SK-N-SH (cell line): Measurements from ENCODE around the gene KCNK6. TPM values are rescaled to one million over a fixed set of nuclear protein-coding genes. Genes with fewer than 3 reads are reported as not detected.

Experiments used
- CTCF ChIA-PET: fragments of 300-600, 350-600 bp; formaldehyde crosslinking; extraction: SDS; loops from one replicate; lab custom pipeline; 2021; lab: Yijun Ruan, JAX
- POLR2A ChIA-PET: fragments of 350-600 bp; sonication (Branson Sonifier 250); formaldehyde crosslinking; extraction: SDS; loops from one replicate; lab custom pipeline; 2020; ENCODE audit warnings: antibody characterized with exemption, inconsistent platforms; lab: Yijun Ruan, JAX
- DNase-seq: peaks from one replicate; pipeline ENCODE4 v3.0.0; 2012
- H2AFZ ChIP-seq: fragments of 200-600 bp; sonication (generic); 2 replicates; pipeline ENCODE4 v1.8.1; 2016; ENCODE audit warnings: antibody characterized with exemption, mild to moderate bottlenecking, low read depth
- H3F3A ChIP-seq: fragments of 200-600 bp; sonication (generic); replicated peaks from 2 replicates; pipeline ENCODE3; 2016; ENCODE audit warnings: antibody characterized with exemption, mild to moderate bottlenecking; ENCODE audit not compliant: insufficient read depth
- H3K27ac ChIP-seq, 2 experiments: fragments of 200-500 bp in 1 of 2; fragments of 200-600 bp in 1 of 2; sonication (Bioruptor generic) in 1 of 2; sonication (generic), shearing (Covaris generic) in 1 of 2; 2 replicates each; pipeline versions ENCODE4 v1.5.1 to v1.6.1; 2014 to 2016; ENCODE audit warnings: low read depth in 2 of 2, inconsistent platforms in 1 of 2, low read length in 1 of 2, mild to moderate bottlenecking in 1 of 2, mixed read lengths in 1 of 2
- H3K27me3 ChIP-seq: fragments of 200-600 bp; sonication (generic), shearing (Covaris generic); 2 replicates; pipeline ENCODE4 v1.6.1; 2016; ENCODE audit warnings: mixed run types; ENCODE audit not compliant: insufficient read depth
- H3K36me3 ChIP-seq, 2 experiments: fragments of 200-500 bp in 1 of 2; fragments of 200-600 bp in 1 of 2; sonication (Bioruptor generic) in 1 of 2; sonication (generic) in 1 of 2; replicated peaks in 1 of 2; 2 replicates each; pipeline versions ENCODE3 to v1.5.1; 2014 to 2016; ENCODE audit warnings: low read length in 1 of 2, mild to moderate bottlenecking in 1 of 2; ENCODE audit not compliant: insufficient read depth in 2 of 2, control insufficient read depth in 1 of 2
- H3K4me1 ChIP-seq, 2 experiments: fragments of 200-500 bp in 1 of 2; fragments of 200-600 bp in 1 of 2; sonication (Bioruptor generic) in 1 of 2; sonication (generic), shearing (Covaris generic) in 1 of 2; 2 replicates each; pipeline versions ENCODE4 v1.5.1 to v1.6.1; 2014 to 2016; ENCODE audit warnings: low read depth in 1 of 2, low read length in 1 of 2, mixed run types in 1 of 2; ENCODE audit not compliant: insufficient read depth in 2 of 2, control insufficient read depth in 1 of 2
- H3K4me2 ChIP-seq: fragments of 200-600 bp; sonication (generic), shearing (Covaris generic); 2 replicates; pipeline ENCODE4 v1.6.1; 2017; ENCODE audit warnings: mixed run types
- H3K4me3 ChIP-seq, 2 experiments: fragments of 200-500 bp in 1 of 2; fragments of 200-600 bp in 1 of 2; sonication (Bioruptor generic) in 1 of 2; sonication (generic), shearing (Covaris generic) in 1 of 2; 2 replicates each; pipeline versions ENCODE4 v1.5.1 to v1.8.1; 2014 to 2016; ENCODE audit warnings: low read depth in 2 of 2, inconsistent platforms in 1 of 2, low read length in 1 of 2, mild to moderate bottlenecking in 1 of 2, mixed read lengths in 1 of 2, moderate library complexity in 1 of 2
- H3K79me2 ChIP-seq: fragments of 200-600 bp; sonication (generic); 2 replicates; pipeline ENCODE4 v1.8.1; 2017; ENCODE audit warnings: mild to moderate bottlenecking; ENCODE audit not compliant: insufficient read depth
- H3K9ac ChIP-seq: fragments of 200-600 bp; sonication (generic); 2 replicates; pipeline ENCODE4 v1.6.1; 2017; ENCODE audit warnings: mixed run types
- H3K9me2 ChIP-seq: fragments of 200-600 bp; sonication (generic); 2 replicates; pipeline ENCODE4 v1.6.1; 2017; ENCODE audit warnings: mixed run types
- H3K9me3 ChIP-seq: fragments of 200-600 bp; sonication (generic); 2 replicates; pipeline ENCODE4 v1.6.1; 2017; ENCODE audit warnings: mixed run types, mild to moderate bottlenecking, moderate library complexity
- H4K20me1 ChIP-seq: fragments of 200-600 bp; sonication (generic); 2 replicates; pipeline ENCODE4 v1.6.1; 2017; ENCODE audit warnings: mild to moderate bottlenecking, mixed run types; ENCODE audit not compliant: insufficient read depth
- CHD2 ChIP-seq: fragments of 150-350 bp; IDR thresholded peaks from 2 replicates; pipeline ENCODE4 v1.6.1; 2018; ENCODE audit warnings: low read length; ENCODE audit not compliant: partially characterized antibody
- CTCF ChIP-seq: fragments of 200-600 bp; sonication (generic); IDR thresholded peaks from 2 replicates; pipeline ENCODE4 v1.6.1; 2017; ENCODE audit warnings: antibody characterized with exemption, mild to moderate bottlenecking, moderate library complexity
- EP300 ChIP-seq, 2 experiments: IDR thresholded peaks; 2 replicates each; pipeline versions ENCODE4 v1.4.0 to v1.6.1; 2012; ENCODE audit warnings: borderline replicate concordance in 1 of 2, low read depth in 1 of 2, low read length in 1 of 2
- EZH2phosphoT487 ChIP-seq: fragments of 200-600 bp; sonication (generic); IDR thresholded peaks from 2 replicates; pipeline ENCODE4 v1.6.1; 2017; ENCODE audit warnings: low read depth, mixed run types, mild to moderate bottlenecking, antibody characterized with exemption, moderate library complexity, borderline replicate concordance
- GABPA ChIP-seq: IDR thresholded peaks from 2 replicates; pipeline ENCODE4 v1.4.0; 2012; ENCODE audit warnings: low read depth, mild to moderate bottlenecking
- GATA2 ChIP-seq: sonication (generic); formaldehyde crosslinking; IDR thresholded peaks from 2 replicates; pipeline ENCODE4 v1.5.0; 2020; ENCODE audit warnings: mild to moderate bottlenecking, missing genetic modification reagents
- IRF3 ChIP-seq: fragments of 150-350 bp; IDR thresholded peaks from 2 replicates; pipeline ENCODE4 v1.6.1; 2016; ENCODE audit warnings: mild to moderate bottlenecking, low read depth, low read length
- MAX ChIP-seq: IDR thresholded peaks from 2 replicates; pipeline ENCODE4 v1.4.0; 2012; ENCODE audit warnings: low read depth
- MEF2A ChIP-seq: IDR thresholded peaks from 2 replicates; pipeline ENCODE4 v1.4.0; 2012; ENCODE audit warnings: low read depth, borderline replicate concordance
- MXI1 ChIP-seq: IDR thresholded peaks from 2 replicates; pipeline ENCODE4 v1.6.1; 2012; ENCODE audit warnings: mild to moderate bottlenecking, low read depth, low read length, improper control_type of control experiment
- NFIC ChIP-seq: IDR thresholded peaks from 2 replicates; pipeline ENCODE4 v1.4.0; 2012; ENCODE audit warnings: borderline replicate concordance
- PBX3 ChIP-seq: IDR thresholded peaks from 2 replicates; pipeline ENCODE4; 2012
- RCOR1 ChIP-seq: fragments of 150-350 bp; IDR thresholded peaks from 2 replicates; pipeline ENCODE4 v1.6.1; 2017; ENCODE audit warnings: antibody characterized with exemption, low read length
- RFX5 ChIP-seq: IDR thresholded peaks from 2 replicates; pipeline ENCODE4 v1.6.1; 2012; ENCODE audit warnings: mild to moderate bottlenecking, improper control_type of control experiment, low read length
- RXRA ChIP-seq: IDR thresholded peaks from 2 replicates; pipeline ENCODE4 v1.4.0; 2012; ENCODE audit warnings: low read depth, mild to moderate bottlenecking, borderline replicate concordance
- SIN3A ChIP-seq: IDR thresholded peaks from 2 replicates; pipeline ENCODE4 v1.6.1; 2012; ENCODE audit warnings: low read depth, mild to moderate bottlenecking, low read length, moderate library complexity, borderline replicate concordance
- SMC3 ChIP-seq: IDR thresholded peaks from 2 replicates; pipeline ENCODE4 v1.6.1; 2012; ENCODE audit warnings: low read depth, low read length, improper control_type of control experiment
- TCF12 ChIP-seq: IDR thresholded peaks from 2 replicates; pipeline ENCODE4 v1.4.0; 2012
- TEAD4 ChIP-seq: IDR thresholded peaks from 2 replicates; pipeline ENCODE4 v1.4.0; 2012; ENCODE audit warnings: mild to moderate bottlenecking, borderline replicate concordance; ENCODE audit not compliant: insufficient read depth
- USF2 ChIP-seq: fragments of 150-350 bp; IDR thresholded peaks from 2 replicates; pipeline ENCODE4 v1.6.1; 2017; ENCODE audit warnings: antibody characterized with exemption, low read length, low read depth, borderline replicate concordance
- whole genome bisulfite sequencing: methylation state at CpG from one replicate; pipeline ENCODE4 v1.1.6; 2017; ENCODE audit warnings: low lambda C conversion rate; 5-methylcytosine and 5-hydroxymethylcytosine counted together
- polyA plus RNA-seq, 3 experiments: library from polyadenylated mRNA; depleted of rRNA; stranded (reverse); fragments of >200 nt; gene quantifications; 2 replicates each; pipeline ENCODE4 v1.2.3, GENCODE V29; 2012

KCNK6 gene
- polyA plus RNA-seq, 1 of the 3 experiments (the other 2 are of a cell fraction), result 0.26 TPM

GRCh38 chr19:38323291-38323690 lies 3.6 kb downstream of the KCNK6 start:
- CTCF ChIA-PET, result no interaction called here
- H2AFZ ChIP-seq, result no peak overlapping the region
- no peaks in the 10 kb centered on the region for H3K9me3 ChIP-seq
- H3K4me2 ChIP-seq, result no peak overlapping the region
- H3K36me3 ChIP-seq, result no peaks in the 10 kb centered on the region
- no peaks in the 10 kb centered on the region for H3F3A ChIP-seq
- peaks cover 0 to 21% of the 10 kb centered on the region in 2 experiments; a peak in 1 of 4 replicates for H3K4me1 ChIP-seq
- no peaks in the 10 kb centered on the region for H3K79me2 ChIP-seq
- 69% methylated on average over 7 of the region's 7 CpGs for WGBS
- H3K27ac ChIP-seq, result no peak overlapping the region
- H3K27me3 ChIP-seq, result 0 out of 2 replicates have a peak, but pooled peaks cover 15% of the 10 kb centered on the region
- H3K4me3 ChIP-seq, result no peak overlapping the region
- no peaks in the 10 kb centered on the region for H4K20me1 ChIP-seq
- H3K9me2 ChIP-seq, result no peaks in the 10 kb centered on the region
- H3K9ac ChIP-seq, result no peak overlapping the region
- POLR2A ChIA-PET, result no interaction called here
- DNase-seq, result no peak
- TF ChIP-seq EZH2phosphoT487 (no peak), MEF2A (no peak), CHD2 (no peak), EP300 (IDR thresholded peaks at IDR 0.05; ENCODE audit: borderline replicate concordance in 1 of 2, low read depth in 1 of 2, low read length in 1 of 2) (no peak), USF2 (no peak), MAX (no peak), SIN3A (no peak), TCF12 (no peak), SMC3 (no peak), CTCF (no peak), IRF3 (no peak), TEAD4 (no peak), GATA2 (no peak), RCOR1 (no peak), NFIC (no peak), RXRA (no peak), RFX5 (no peak), MXI1 (no peak), GABPA (no peak), PBX3 (no peak)
